ENCODE measurements around the gene FLII. TPM values are rescaled to one million over a fixed set of nuclear protein-coding genes. Genes with fewer than 3 reads are reported as not detected.

The FLII gene
- total and polyA plus RNA-seq, 2 donors (not counting 3 experiments of a cell fraction or from before 2014, with no cell fraction given), result 397 to 582 TPM

DNA sequence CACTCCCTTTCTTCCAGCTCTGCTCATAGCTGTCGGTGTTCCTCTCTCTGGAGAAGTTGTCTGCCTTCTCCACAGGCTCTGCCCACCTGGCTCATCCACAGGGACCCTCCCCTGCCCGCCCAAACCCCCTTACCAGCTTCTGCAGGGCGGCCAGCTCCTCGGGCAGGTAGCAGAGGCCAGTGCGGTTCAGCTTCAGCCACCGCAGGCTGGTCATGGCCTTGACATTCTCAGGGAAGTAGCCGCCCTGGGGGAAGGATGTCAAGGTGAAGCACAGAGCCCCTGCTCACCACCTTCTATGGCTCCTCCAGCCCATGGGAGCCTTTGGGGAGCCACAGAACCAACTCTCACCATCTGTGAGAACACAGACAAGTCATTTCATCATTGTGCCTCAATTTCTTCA lies 1.8 kb downstream of the FLII start:
- TF ChIP-seq CTCF (IDR thresholded peaks at IDR 0.05; ENCODE audit: extremely low read depth in 1 of 2, insufficient read depth in 1 of 2, low read depth in 1 of 2, low read length in 2 of 2) (no peak), MYC (IDR thresholded peaks at IDR 0.05; ENCODE audit: low read depth, low read length) (no peak), FOS (IDR thresholded peaks at IDR 0.05; ENCODE audit: borderline replicate concordance, insufficient read depth, low read length) (no peak), MAX (IDR thresholded peaks at IDR 0.05; ENCODE audit: insufficient read depth, insufficient read length) (no peak), JUN (IDR thresholded peaks at IDR 0.05; ENCODE audit: borderline replicate concordance, insufficient read depth, insufficient read length, low read depth) (no peak), EZH2 (IDR thresholded peaks at IDR 0.05; ENCODE audit: borderline replicate concordance, low read depth, low read length, severe bottlenecking) (no peak), POLR2AphosphoS5 (IDR thresholded peaks at IDR 0.05; ENCODE audit: insufficient read depth, low read depth, low read length) (no peak), GATA2 (IDR thresholded peaks at IDR 0.05; ENCODE audit: insufficient read depth, insufficient read length, low read depth, low read length) (no peak), POLR2A (IDR thresholded peaks at IDR 0.05; ENCODE audit: low read depth, low read length) (no peak)
- Histone ChIP-seq H3K36me3 (ENCODE audit: control insufficient read depth in 2 of 2, extremely low read depth in 1 of 2, insufficient read depth in 2 of 2, low read length in 2 of 2) (peaks cover 4 to 44% of the 10 kb centered on the region in 2 experiments), H3K9me3 (replicated peaks; ENCODE audit: control insufficient read depth, insufficient read depth, low read length) (no peaks in the 10 kb centered on the region), H3K27ac (ENCODE audit: insufficient read depth, low read depth, low read length) (no peak overlapping the region), H4K20me1 (replicated peaks; ENCODE audit: control insufficient read depth, extremely low read depth, insufficient read depth, low read length) (no peaks in the 10 kb centered on the region), H3K79me2 (ENCODE audit: control insufficient read depth, insufficient read depth, low read length) (peaks cover 23% of the 10 kb centered on the region), H3K4me1 (ENCODE audit: control insufficient read depth, extremely low read depth, insufficient read depth, low read length) (peaks cover 14% of the 10 kb centered on the region), H3K9ac (replicated peaks; ENCODE audit: extremely low read depth, insufficient read depth, low read length) (no peak overlapping the region), H3K9me1 (replicated peaks; ENCODE audit: control insufficient read depth, extremely low read depth, insufficient read depth, low read length) (no peaks in the 10 kb centered on the region), H3K27me3 (ENCODE audit: control insufficient read depth in 2 of 2, insufficient read depth in 2 of 2, low read length in 2 of 2) (no peaks in the 10 kb centered on the region), H2AFZ (ENCODE audit: low read depth, low read length) (no peak overlapping the region), H3K4me2 (ENCODE audit: insufficient read depth, low read length) (peak overlapping the region; percentile 26), H3K4me3 (replicated peaks in 1 of 3; ENCODE audit: insufficient read depth in 1 of 3, low read depth in 1 of 3, low read length in 3 of 3) (no peak overlapping the region)
- no peak for FAIRE-seq
- no peak for DNase-seq (ENCODE audit: low read depth, low spot score)
- dilution Hi-C loops (cut with MboI; ENCODE audit: extremely low pct_ligation_motif_present, low sequenced_read_pairs), result no loop called here
- CTCF ChIA-PET, result interaction anchor here (2.5 kb wide), 1 partner anchor 9 kb away, joined by 12 read pairs; no protein-coding TSS in a partner anchor
- BruUV-seq (replicated peaks), result no TSS peak
- POLR2A ChIA-PET, result no interaction called here
- intact Hi-C loops (cut with micrococcal nuclease), result no loop called here

All from endothelial cell of umbilical vein (primary cell).